CD14-positive monocyte (primary cell): Measurements from ENCODE around the gene SLC22A23. TPM values are rescaled to one million over a fixed set of nuclear protein-coding genes. Genes with fewer than 3 reads are reported as not detected.
A peak's percentile ranks its signal among the peaks of the same experiment; 100 is the strongest.

ENCODE experiments used
- DNase-seq, 3 donors: peaks; one replicate each; pipeline ENCODE4 v3.0.0-alpha.2; 2011 to 2022
- H2AFZ ChIP-seq: 2 replicates; pipeline ENCODE4 v1.6.0; 2012; ENCODE audit warnings: mild to moderate bottlenecking, low read depth, low read length, inconsistent platforms; ENCODE audit not compliant: insufficient read depth, poor library complexity, severe bottlenecking
- H3K27ac ChIP-seq, 2 donors: 1 replicate in 1 of 2; 2 replicates in 1 of 2; pipeline ENCODE4 v1.5.1; 2012 to 2013; ENCODE audit warnings: low read length in 2 of 2, control low read depth in 1 of 2, inconsistent platforms in 1 of 2, low read depth in 1 of 2, mild to moderate bottlenecking in 1 of 2
- H3K27me3 ChIP-seq, 2 donors: one replicate each; pipeline versions ENCODE4 v1.6.0 to v1.6.1; 2011 to 2013; ENCODE audit warnings: low read length in 2 of 2; ENCODE audit not compliant: control insufficient read depth in 2 of 2, insufficient read depth in 2 of 2
- H3K36me3 ChIP-seq, 2 donors: replicated peaks in 1 of 2; 1 replicate in 1 of 2; 2 replicates in 1 of 2; pipeline versions ENCODE4 v1.5.1 to v1.6.1; 2012 to 2013; ENCODE audit warnings: low read length in 2 of 2, control low read depth in 1 of 2, inconsistent platforms in 1 of 2, mild to moderate bottlenecking in 1 of 2; ENCODE audit not compliant: insufficient read depth in 2 of 2, control insufficient read depth in 1 of 2
- H3K4me1 ChIP-seq, 2 donors: 1 replicate in 1 of 2; 2 replicates in 1 of 2; pipeline versions ENCODE4 v1.5.1 to v1.6.1; 2012 to 2013; ENCODE audit warnings: low read length in 2 of 2, control low read depth in 1 of 2, inconsistent platforms in 1 of 2, mild to moderate bottlenecking in 1 of 2, moderate library complexity in 1 of 2; ENCODE audit not compliant: insufficient read depth in 2 of 2, control insufficient read depth in 1 of 2
- H3K4me2 ChIP-seq: replicated peaks from 2 replicates; pipeline ENCODE3; 2012; ENCODE audit warnings: low read length, moderate library complexity, mild to moderate bottlenecking; ENCODE audit not compliant: poor library complexity, severe bottlenecking; ENCODE audit errors: extremely low read depth
- H3K4me3 ChIP-seq, 3 experiments: fragments of 200-600 bp in 1 of 3; sonication (generic) in 1 of 3; replicated peaks in 1 of 3; 1 replicate in 2 of 3; 2 replicates in 1 of 3; pipeline ENCODE4 v1.5.1; 2011 to 2013; ENCODE audit warnings: low read length in 3 of 3, mild to moderate bottlenecking in 3 of 3, control low read depth in 2 of 3, low read depth in 2 of 3, inconsistent platforms in 1 of 3, moderate library complexity in 1 of 3
- H3K79me2 ChIP-seq: 2 replicates; pipeline ENCODE4 v1.6.0; 2012; ENCODE audit warnings: mild to moderate bottlenecking, control low read depth, inconsistent platforms, low read length, moderate library complexity; ENCODE audit not compliant: insufficient read depth
- H3K9ac ChIP-seq: 2 replicates; pipeline ENCODE4 v1.6.0; 2017; ENCODE audit warnings: low read length, mild to moderate bottlenecking; ENCODE audit not compliant: insufficient read depth, poor library complexity, severe bottlenecking
- H3K9me3 ChIP-seq, 2 donors: replicated peaks in 1 of 2; 1 replicate in 1 of 2; 2 replicates in 1 of 2; pipeline versions ENCODE4 v1.5.1 to v1.6.1; 2012 to 2013; ENCODE audit warnings: low read length in 2 of 2, control low read depth in 1 of 2; ENCODE audit not compliant: control insufficient read depth in 1 of 2, insufficient read depth in 1 of 2
- H4K20me1 ChIP-seq: 2 replicates; pipeline ENCODE4 v1.6.0; 2012; ENCODE audit warnings: mild to moderate bottlenecking, low read length, control low read depth, moderate library complexity; ENCODE audit not compliant: insufficient read depth
- H3K27ac Mint-ChIP-seq, 7 donors: one replicate each; pipeline ENCODE4 v1.8.0; 2020; ENCODE audit warnings: mild to moderate bottlenecking in 7 of 7, mixed read lengths in 7 of 7, moderate library complexity in 6 of 7, inconsistent platforms in 2 of 7
- H3K27me3 Mint-ChIP-seq, 3 donors: one replicate each; pipeline ENCODE4 v1.8.0; 2021 to 2022; ENCODE audit warnings: low read depth in 3 of 3, mild to moderate bottlenecking in 3 of 3, mixed read lengths in 3 of 3, moderate library complexity in 3 of 3, inconsistent platforms in 1 of 3
- H3K36me3 Mint-ChIP-seq, 2 donors: one replicate each; pipeline ENCODE4 v1.8.0; 2020; ENCODE audit warnings: mixed read lengths in 2 of 2, inconsistent platforms in 1 of 2, mild to moderate bottlenecking in 1 of 2
- H3K4me1 Mint-ChIP-seq: one replicate; pipeline ENCODE4 v1.8.0; 2020; ENCODE audit warnings: mild to moderate bottlenecking, mixed read lengths
- H3K4me3 Mint-ChIP-seq, 2 donors: one replicate each; pipeline ENCODE4 v1.8.0; 2020; ENCODE audit warnings: mild to moderate bottlenecking in 2 of 2, mixed read lengths in 2 of 2, moderate library complexity in 1 of 2
- H3K9me3 Mint-ChIP-seq, 7 donors: one replicate each; pipeline ENCODE4 v1.8.0; 2020 to 2022; ENCODE audit warnings: mixed read lengths in 7 of 7, mild to moderate bottlenecking in 6 of 7, moderate library complexity in 6 of 7, inconsistent platforms in 2 of 7
- CTCF ChIP-seq: fragments of 200-600 bp; IDR thresholded peaks from one replicate; pipeline ENCODE4 v1.8.0; 2022; ENCODE audit warnings: antibody characterized with exemption, mild to moderate bottlenecking
- WGBS: methylation state at CpG from one replicate; pipeline ENCODE4 v1.1.5; 2013; ENCODE audit warnings: missing lambda C conversion rate; ENCODE audit not compliant: insufficient coverage; 5-methylcytosine and 5-hydroxymethylcytosine counted together
- intact Hi-C, 2 donors: fragments of 100-400 bp; cut with micrococcal nuclease; formaldehyde crosslinking; loops; one replicate each; pipeline versions ENCODE4 v1.15.0 to v1.15.1; 2023
- polyA plus RNA-seq, 3 donors: library from polyadenylated mRNA; depleted of rRNA in 1 of 3; unstranded in 2 of 3; stranded (reverse) in 1 of 3; fragments of 300-500 nt in 2 of 3; fragments of >200 nt in 1 of 3; fragmentation: Illumina TruSeq in 2 of 3; gene quantifications; 1 replicate in 2 of 3; 2 replicates in 1 of 3; pipeline ENCODE4 v1.2.3, GENCODE V29; 2012 to 2021

SLC22A23 gene
- polyA plus RNA-seq, 3 donors: 0.08 TPM; not detected in 2

- Histone ChIP-seq H3K36me3 (no peaks in the 10 kb centered on the region), H3K27me3 (peaks cover 0 to 25% of the 10 kb centered on the region in 2 donors), H3K4me3 (no peak overlapping the region), H3K27ac (no peak overlapping the region), H4K20me1 (no peaks in the 10 kb centered on the region), H3K9me3 (peaks cover 0 to 3% of the 10 kb centered on the region in 2 donors), H3K9ac (no peak overlapping the region), H2AFZ (no peak overlapping the region), H3K4me1 (peaks cover 5 to 13% of the 10 kb centered on the region in 2 donors), H3K79me2 (no peaks in the 10 kb centered on the region), H3K4me2 (no peak overlapping the region)
- TF ChIP-seq CTCF: no peak
- WGBS: 100% methylated on average over 2 of the region's 3 CpGs
- peaks cover 6 to 15% (median 7%) of the 10 kb centered on the region in 7 donors for H3K9me3 Mint-ChIP-seq
- intact Hi-C loops: loop anchor here (2.0 to 10.0 kb wide), 2 partner anchors 123 to 255 kb away; partner anchors contain the start of gene NQO2 (in 2 of the 2)
- no peak overlapping the region for H3K27ac Mint-ChIP-seq
- H3K27me3 Mint-ChIP-seq: peaks cover 29 to 46% (median 39%) of the 10 kb centered on the region in 3 donors
- peaks cover 10% of the 10 kb centered on the region for H3K4me1 Mint-ChIP-seq
- no peaks in the 10 kb centered on the region for H3K36me3 Mint-ChIP-seq
- DNase-seq: no peak
- H3K4me3 Mint-ChIP-seq: no peak overlapping the region
These were observed 207.0 kb downstream of the SLC22A23 start for GRCh38 chr6:3249821-3250220.

GRCh38 chr6:3247255-3248146 is 209.3 kb downstream of the SLC22A23 start:
- no peaks in the 10 kb centered on the region for H3K79me2 ChIP-seq
- intact Hi-C loops: no loop called here
- peaks cover 0 to 26% of the 10 kb centered on the region in 2 donors for H3K27me3 ChIP-seq
- Mint-ChIP-seq H3K27me3 (peaks cover 32 to 58% (median 48%) of the 10 kb centered on the region in 3 donors), H3K4me1 (peaks cover 9% of the 10 kb centered on the region), H3K27ac (peak overlapping the region in 1 of 7 donors; percentile 26), H3K36me3 (no peaks in the 10 kb centered on the region), H3K4me3 (peak overlapping the region in 1 of 2 donors; percentile 60), H3K9me3 (peaks cover 0 to 4% (median 0%) of the 10 kb centered on the region in 7 donors)
- no peaks in the 10 kb centered on the region for H3K36me3 ChIP-seq
- H3K9me3 ChIP-seq: no peaks in the 10 kb centered on the region
- no peaks in the 10 kb centered on the region for H4K20me1 ChIP-seq
- no peak for TF ChIP-seq CTCF
- H2AFZ ChIP-seq: no peak overlapping the region
- no peak for DNase-seq
- H3K4me3 ChIP-seq: no peak overlapping the region
- H3K4me1 ChIP-seq: peaks cover 5 to 7% of the 10 kb centered on the region in 2 donors
- 62% methylated on average over 28 of the region's 36 CpGs for WGBS
- H3K27ac ChIP-seq: no peak overlapping the region
- no peak overlapping the region for H3K4me2 ChIP-seq
- no peak overlapping the region for H3K9ac ChIP-seq
